ENCODE results near the gene SGK2. TPM values are rescaled to one million over a fixed set of nuclear protein-coding genes. Genes with fewer than 3 reads are reported as not detected.

SGK2 gene
- total RNA-seq, 4 donors from 2014 or later, result 0.87 to 3.6 (median 1.3) TPM

GRCh38 chr20:43533060-43533459 is 25.8 kb upstream of the SGK2 start:
- Histone ChIP-seq H3K27me3 (no peaks in the 10 kb centered on the region), H3K4me3 (no peak overlapping the region), H3K36me3 (peaks cover 0 to 51% (median 0%) of the 10 kb centered on the region in 3 donors), H3K9me3 (no peaks in the 10 kb centered on the region), H3K27ac (no peak overlapping the region), H3K4me1 (no peaks in the 10 kb centered on the region)
- no peak for TF ChIP-seq CTCF (IDR thresholded peaks at IDR 0.05)
- no peak for TF ChIP-seq POLR2A (IDR thresholded peaks at IDR 0.05)
- no peak for TF ChIP-seq EP300 (IDR thresholded peaks at IDR 0.05)
- DNase-seq (ENCODE audit: low spot score in 2 of 2), result no peak

GRCh38 chr20:43534016-43534415 is 24.8 kb upstream of the SGK2 start:
- no peak for TF ChIP-seq CTCF (IDR thresholded peaks at IDR 0.05)
- Histone ChIP-seq H3K27me3 (no peaks in the 10 kb centered on the region), H3K9me3 (no peaks in the 10 kb centered on the region), H3K27ac (no peak overlapping the region), H3K4me3 (no peak overlapping the region), H3K36me3 (peaks cover 0 to 48% (median 0%) of the 10 kb centered on the region in 3 donors), H3K4me1 (no peaks in the 10 kb centered on the region)
- WGBS, 2 donors, result 94 to 95% methylated on average over 7 of the region's 7 CpGs
- DNase-seq (ENCODE audit: low spot score in 2 of 2), result no peak

GRCh38 chr20:43534791-43535350 is 24.0 kb upstream of the SGK2 start:
- H3K4me1 ChIP-seq, result no peaks in the 10 kb centered on the region
- DNase-seq (ENCODE audit: low spot score in 2 of 2), result no peak
- no peaks in the 10 kb centered on the region for H3K9me3 ChIP-seq
- H3K27ac ChIP-seq, result no peak overlapping the region
- TF ChIP-seq CTCF (IDR thresholded peaks at IDR 0.05), result no peak
- no peak for TF ChIP-seq EP300 (IDR thresholded peaks at IDR 0.05)
- WGBS, 2 donors, result 85 to 90% methylated on average over 8 of the region's 8 CpGs
- H3K27me3 ChIP-seq, result no peaks in the 10 kb centered on the region
- H3K4me3 ChIP-seq, result no peak overlapping the region
- peaks cover 0 to 57% (median 0%) of the 10 kb centered on the region in 3 donors for H3K36me3 ChIP-seq

GRCh38 chr20:43535370-43536004 is 23.3 kb upstream of the SGK2 start:
- no peak overlapping the region for H3K4me3 ChIP-seq
- H3K36me3 ChIP-seq, result peaks cover 0 to 57% (median 0%) of the 10 kb centered on the region in 3 donors
- 65 to 74% methylated on average over 7 of the region's 7 CpGs for WGBS, 2 donors
- no peak for DNase-seq (ENCODE audit: low spot score in 2 of 2)
- H3K27me3 ChIP-seq, result no peaks in the 10 kb centered on the region
- TF ChIP-seq EP300 (IDR thresholded peaks at IDR 0.05) (no peak), POLR2A (IDR thresholded peaks at IDR 0.05) (no peak), CTCF (IDR thresholded peaks at IDR 0.05) (no peak)
- no peaks in the 10 kb centered on the region for H3K4me1 ChIP-seq
- H3K27ac ChIP-seq, result no peak overlapping the region
- no peaks in the 10 kb centered on the region for H3K9me3 ChIP-seq

GRCh38 chr20:43536041-43536816 is 22.6 kb upstream of the SGK2 start:
- no peak for TF ChIP-seq EP300 (IDR thresholded peaks at IDR 0.05)
- no peak for TF ChIP-seq CTCF (IDR thresholded peaks at IDR 0.05)
- TF ChIP-seq POLR2A (IDR thresholded peaks at IDR 0.05), result no peak
- H3K27me3 ChIP-seq, result no peaks in the 10 kb centered on the region

More at GRCh38 chr20:43536041-43536816, 22.6 kb upstream of the SGK2 start:
- Histone ChIP-seq H3K4me3 (no peak overlapping the region), H3K4me1 (no peaks in the 10 kb centered on the region), H3K36me3 (peaks cover 0 to 61% (median 0%) of the 10 kb centered on the region in 3 donors), H3K9me3 (no peaks in the 10 kb centered on the region), H3K27ac (no peak overlapping the region)
- WGBS, 2 donors, result 87 to 90% methylated on average over 19 of the region's 19 CpGs
- DNase-seq (ENCODE audit: low spot score in 2 of 2), result no peak
